ENCODE data around the gene RFLNA. TPM values are rescaled to one million over a fixed set of nuclear protein-coding genes. Genes with fewer than 3 reads are reported as not detected.

RFLNA gene
- total RNA-seq, 1 donor from 2014 or later: 0.50 TPM

Small RNA genes within 50 kb of the gene (microRNA-seq; reads per million reads assigned to microRNA genes)
- not detected for gene MIR6880 (ENCODE audit: borderline number of aligned reads)

Measured in lower lobe of right lung (tissue), 1 donor.